GM13976 (cell line): ENCODE data around the gene CTNS.

Experiments
- DNase-seq: peaks from one replicate; pipeline ENCODE4 v3.0.0; 2012; ENCODE audit warnings: low spot score
- in situ Hi-C: fragments of 300-500 bp; cut with MboI; formaldehyde crosslinking; loops from one replicate; pipeline ENCODE4 v1.12.0; 2022; ENCODE audit warnings: low sequenced_read_pairs, mixed read lengths, inconsistent platforms; ENCODE audit not compliant: unreplicated experiment
- TF ChIP-seq, protein P1 (sequence below): IDR thresholded peaks from 2 replicates; pipeline ENCODE4 v1.5.1; 2012; ENCODE audit warnings: borderline replicate concordance, mild to moderate bottlenecking; ENCODE audit not compliant: insufficient read depth; ENCODE audit errors: extremely low read depth, missing control alignments, control extremely low read depth

Gene CTNS

DNA sequence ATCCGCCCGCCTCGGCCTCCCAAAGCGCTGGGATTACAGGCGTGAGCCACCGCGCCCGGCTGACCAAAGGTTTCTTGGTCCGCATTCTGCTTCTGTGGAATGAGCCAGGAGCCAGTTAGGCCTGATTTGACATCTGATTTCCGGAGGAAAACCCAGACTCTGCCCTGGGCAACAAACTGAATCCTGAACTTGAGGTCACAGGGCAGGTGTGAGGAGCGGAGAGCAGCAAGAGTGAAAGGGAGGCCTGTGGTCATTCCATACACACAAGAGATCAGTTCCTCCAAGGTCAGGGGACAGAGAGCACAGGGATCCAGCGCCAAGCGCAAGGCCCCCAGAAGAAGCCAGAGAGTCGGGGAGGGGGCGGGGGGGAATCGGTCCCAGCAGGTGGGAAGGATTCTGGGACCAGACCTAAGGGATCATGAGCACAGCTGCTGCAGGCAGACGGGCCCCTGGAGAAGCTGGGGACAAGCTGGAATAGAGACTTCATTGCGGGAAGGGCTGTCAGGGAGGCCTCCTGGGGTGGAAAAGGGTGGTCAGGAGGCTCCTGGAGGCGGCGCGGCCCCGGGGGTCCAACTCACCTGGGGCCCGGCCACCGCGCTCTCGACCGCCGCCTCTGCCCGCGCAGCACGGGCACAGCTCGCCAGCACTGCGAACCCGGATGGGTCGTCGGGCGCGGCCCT, 946 bp upstream of the CTNS start:
- TF ChIP-seq, protein P1, sequence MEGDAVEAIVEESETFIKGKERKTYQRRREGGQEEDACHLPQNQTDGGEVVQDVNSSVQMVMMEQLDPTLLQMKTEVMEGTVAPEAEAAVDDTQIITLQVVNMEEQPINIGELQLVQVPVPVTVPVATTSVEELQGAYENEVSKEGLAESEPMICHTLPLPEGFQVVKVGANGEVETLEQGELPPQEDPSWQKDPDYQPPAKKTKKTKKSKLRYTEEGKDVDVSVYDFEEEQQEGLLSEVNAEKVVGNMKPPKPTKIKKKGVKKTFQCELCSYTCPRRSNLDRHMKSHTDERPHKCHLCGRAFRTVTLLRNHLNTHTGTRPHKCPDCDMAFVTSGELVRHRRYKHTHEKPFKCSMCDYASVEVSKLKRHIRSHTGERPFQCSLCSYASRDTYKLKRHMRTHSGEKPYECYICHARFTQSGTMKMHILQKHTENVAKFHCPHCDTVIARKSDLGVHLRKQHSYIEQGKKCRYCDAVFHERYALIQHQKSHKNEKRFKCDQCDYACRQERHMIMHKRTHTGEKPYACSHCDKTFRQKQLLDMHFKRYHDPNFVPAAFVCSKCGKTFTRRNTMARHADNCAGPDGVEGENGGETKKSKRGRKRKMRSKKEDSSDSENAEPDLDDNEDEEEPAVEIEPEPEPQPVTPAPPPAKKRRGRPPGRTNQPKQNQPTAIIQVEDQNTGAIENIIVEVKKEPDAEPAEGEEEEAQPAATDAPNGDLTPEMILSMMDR = no peak
- in situ Hi-C loops = loop anchor here (25.0 kb wide), 1 partner anchor 598 kb away; no protein-coding TSS in a partner anchor
- DNase-seq = peak; percentile 50

DNA sequence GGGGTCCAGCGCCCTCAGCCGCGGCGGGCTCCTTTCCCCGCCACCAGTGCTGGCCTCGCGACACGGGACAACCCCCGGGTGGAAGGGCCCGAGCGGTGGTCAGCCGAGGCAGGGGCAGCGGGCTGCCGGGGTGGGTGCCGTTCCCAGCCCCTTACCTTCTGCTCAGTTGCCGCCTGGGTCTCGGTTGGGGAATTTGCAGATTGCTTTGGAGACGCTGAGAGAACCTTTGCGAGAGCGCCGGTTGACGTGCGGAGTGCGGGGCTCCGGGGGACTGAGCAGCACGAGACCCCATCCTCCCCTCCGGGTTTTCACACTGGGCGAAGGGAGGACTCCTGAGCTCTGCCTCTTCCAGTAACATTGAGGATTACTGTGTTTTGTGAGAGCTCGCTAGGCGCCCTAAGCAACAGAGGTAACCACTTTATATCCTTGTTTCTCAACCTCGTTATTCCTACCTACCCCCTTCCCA, 381 bp downstream of the CTNS start:
- TF ChIP-seq, protein P1 = no peak
- in situ Hi-C loops = loop anchor here (25.0 kb wide), 1 partner anchor 600 kb away; no protein-coding TSS in a partner anchor
- no peak for DNase-seq

DNA sequence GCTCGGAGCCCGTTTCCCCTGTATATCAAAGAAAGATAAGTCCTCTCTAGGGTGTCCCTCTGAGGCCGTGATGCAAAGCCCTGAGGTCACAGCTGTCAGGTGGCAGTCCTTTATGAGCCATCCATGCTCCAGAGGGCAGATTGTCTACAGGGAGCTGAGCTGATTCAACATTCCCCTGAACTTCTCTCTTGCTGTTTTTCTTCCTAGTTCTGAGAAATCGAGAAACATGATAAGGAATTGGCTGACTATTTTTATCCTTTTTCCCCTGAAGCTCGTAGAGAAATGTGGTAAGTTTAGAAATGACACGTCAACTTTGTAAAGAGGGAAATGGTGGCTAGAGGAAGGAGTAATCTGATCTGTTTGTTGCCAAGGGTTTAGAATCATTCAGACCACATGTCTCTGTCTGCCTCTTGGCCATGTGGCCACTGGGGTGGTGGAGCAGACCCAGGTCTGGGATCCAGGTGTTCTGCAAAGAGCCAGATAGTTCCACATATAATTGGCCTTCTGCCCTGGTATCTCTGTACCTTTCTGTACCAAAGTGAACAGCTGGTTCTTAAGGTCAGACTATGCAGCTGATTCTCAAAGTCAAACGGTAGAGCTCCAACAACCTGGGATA, 3.5 kb downstream of the CTNS start:
- in situ Hi-C loops = loop anchor here (5.0 to 25.0 kb wide), 2 partner anchors 48 to 603 kb away; no protein-coding TSS in a partner anchor
- no peak for DNase-seq
- TF ChIP-seq, protein P1 = no peak

DNA sequence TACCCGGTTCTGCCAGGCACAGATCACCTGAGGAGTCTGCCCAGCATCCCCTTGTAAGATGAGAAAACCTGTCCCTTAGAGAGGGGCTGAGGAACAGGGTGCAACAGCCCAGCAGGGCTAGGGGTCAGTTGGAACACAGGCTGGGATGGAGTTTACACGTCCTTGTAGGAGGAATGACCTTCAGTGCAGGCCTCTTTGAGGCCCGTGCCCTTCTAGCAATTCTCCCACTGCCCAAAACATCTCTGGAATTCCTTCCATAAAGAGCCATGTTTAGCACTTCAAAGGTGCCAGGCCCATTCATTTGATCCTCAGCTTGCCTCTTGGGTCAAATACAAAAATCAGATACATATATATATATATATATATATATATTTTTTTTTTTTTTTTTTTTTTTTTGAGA, 4.5 kb downstream of the CTNS start:
- in situ Hi-C loops = loop anchor here (5.0 to 25.0 kb wide), 2 partner anchors 49 to 604 kb away; no protein-coding TSS in a partner anchor
- TF ChIP-seq, protein P1 = no peak
- DNase-seq = no peak

DNA sequence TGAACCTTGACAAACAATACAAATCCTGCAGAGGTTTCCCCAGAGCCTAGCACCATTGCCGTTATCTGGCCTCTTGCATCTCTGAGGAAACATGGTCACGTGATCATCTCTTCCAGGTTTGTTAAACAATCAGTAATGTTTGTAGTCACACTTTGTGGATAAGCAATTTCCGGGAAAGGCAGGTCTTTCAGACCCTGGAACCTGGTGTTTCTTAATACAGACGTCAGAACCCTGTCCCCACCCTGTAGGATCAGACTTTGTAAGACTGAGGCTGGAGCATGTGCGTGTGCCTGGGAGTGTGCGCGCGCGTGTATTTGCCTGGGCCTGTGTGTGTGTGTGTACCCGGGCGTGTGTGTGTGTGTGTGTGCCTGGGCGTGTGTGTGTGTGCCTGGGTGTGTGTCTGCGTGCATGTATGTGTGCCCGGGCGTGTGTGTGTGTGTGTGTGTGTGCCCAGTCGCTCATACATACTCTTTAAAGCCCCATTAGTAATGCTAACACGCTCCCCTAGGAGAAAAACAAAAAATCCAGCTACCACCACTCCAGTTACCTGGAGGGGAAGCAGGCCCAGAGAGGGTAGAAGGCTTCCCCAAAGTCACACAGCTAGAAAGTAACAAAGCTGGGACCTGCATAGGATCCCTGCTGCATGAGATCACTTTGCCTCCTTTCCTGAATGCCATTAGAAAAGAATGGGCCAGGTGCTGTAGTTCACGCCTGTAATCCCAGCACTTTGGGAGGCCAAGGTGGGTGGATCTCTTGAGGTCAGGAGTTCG, 5.3 kb downstream of the CTNS start:
- in situ Hi-C loops = loop anchor here (5.0 to 25.0 kb wide), 2 partner anchors 50 to 605 kb away; no protein-coding TSS in a partner anchor
- TF ChIP-seq, protein P1 = no peak
- DNase-seq = no peak

DNA sequence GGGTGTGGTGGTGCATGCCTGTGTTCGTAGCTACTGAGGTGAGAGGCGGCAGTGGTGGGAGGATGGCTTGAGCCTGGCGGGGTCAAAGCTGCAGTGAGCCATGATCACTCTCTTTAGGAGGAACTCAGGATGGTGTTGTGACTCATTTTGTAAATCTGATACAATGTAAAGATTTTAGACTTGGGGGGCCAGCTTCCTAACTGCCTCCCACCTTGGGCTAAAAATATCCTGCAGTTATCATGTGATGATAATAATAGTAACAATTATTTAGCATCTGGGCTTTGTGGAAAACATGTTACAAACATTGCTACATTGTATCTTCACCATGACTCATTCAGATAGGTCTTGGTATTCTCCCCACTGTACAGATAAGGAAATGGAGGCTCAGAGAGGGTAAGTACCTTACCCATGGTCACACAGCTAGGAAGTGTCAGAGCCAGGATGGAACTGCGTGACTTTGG, 7.4 kb downstream of the CTNS start:
- in situ Hi-C loops = loop anchor here (5.0 to 25.0 kb wide), 2 partner anchors 52 to 607 kb away; no protein-coding TSS in a partner anchor
- DNase-seq = no peak
- TF ChIP-seq, protein P1 = no peak
